ENCODE data around the gene EPHX1. TPM values are rescaled to one million over a fixed set of nuclear protein-coding genes. Genes with fewer than 3 reads are reported as not detected.
A peak's percentile ranks its signal among the peaks of the same experiment; 100 is the strongest.

Gene EPHX1
- total RNA-seq, 4 donors from 2014 or later, result 56.9 to 114 (median 90.6) TPM

DNA sequence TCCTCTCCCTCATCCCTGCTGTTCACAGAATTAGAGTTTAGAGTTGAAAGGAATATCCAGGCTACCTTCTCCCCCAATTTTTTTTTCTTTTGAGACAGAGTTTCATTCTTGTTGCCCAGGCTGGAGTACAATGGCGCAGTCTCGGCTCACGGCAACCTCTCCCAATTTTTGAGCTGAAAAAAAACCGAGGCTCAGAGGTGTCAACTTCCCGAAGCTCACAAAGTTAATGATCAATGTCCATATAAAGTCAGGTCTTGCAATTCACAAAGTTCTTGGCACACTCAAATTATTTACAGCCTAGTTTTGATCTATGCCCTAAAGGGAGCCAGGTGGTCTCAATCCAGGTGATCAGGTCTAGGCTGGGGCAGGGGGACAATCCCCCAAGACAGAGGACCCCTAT lies 79.8 kb downstream of the EPHX1 start:
- Histone ChIP-seq H3K4me3 (peak overlapping the region in 2 of 4 donors; percentile 2 to 3), H3K27ac (peak overlapping the region; percentile 79 to 98 (median 90)), H3K9me3 (no peaks in the 10 kb centered on the region), H3K27me3 (no peaks in the 10 kb centered on the region), H3K36me3 (no peaks in the 10 kb centered on the region), H3K4me1 (peaks cover 3 to 43% (median 12%) of the 10 kb centered on the region in 4 donors)
- in situ Hi-C loops (cut with MboI; ENCODE audit: low pct_ligation_motif_present in 1 of 4, low pct_unique_long_range_greater_than_20kb in 1 of 4, low sequenced_read_pairs in 3 of 4), result no loop called here
- 35 to 64% methylated on average over 5 of the region's 5 CpGs for WGBS, 2 donors (ENCODE audit: low coverage in 1 of 2)
- DNase-seq, result no peak
- intact Hi-C loops (cut with DNase I; ENCODE audit: low total_unique reads), result no loop called here
- TF ChIP-seq, protein P1, sequence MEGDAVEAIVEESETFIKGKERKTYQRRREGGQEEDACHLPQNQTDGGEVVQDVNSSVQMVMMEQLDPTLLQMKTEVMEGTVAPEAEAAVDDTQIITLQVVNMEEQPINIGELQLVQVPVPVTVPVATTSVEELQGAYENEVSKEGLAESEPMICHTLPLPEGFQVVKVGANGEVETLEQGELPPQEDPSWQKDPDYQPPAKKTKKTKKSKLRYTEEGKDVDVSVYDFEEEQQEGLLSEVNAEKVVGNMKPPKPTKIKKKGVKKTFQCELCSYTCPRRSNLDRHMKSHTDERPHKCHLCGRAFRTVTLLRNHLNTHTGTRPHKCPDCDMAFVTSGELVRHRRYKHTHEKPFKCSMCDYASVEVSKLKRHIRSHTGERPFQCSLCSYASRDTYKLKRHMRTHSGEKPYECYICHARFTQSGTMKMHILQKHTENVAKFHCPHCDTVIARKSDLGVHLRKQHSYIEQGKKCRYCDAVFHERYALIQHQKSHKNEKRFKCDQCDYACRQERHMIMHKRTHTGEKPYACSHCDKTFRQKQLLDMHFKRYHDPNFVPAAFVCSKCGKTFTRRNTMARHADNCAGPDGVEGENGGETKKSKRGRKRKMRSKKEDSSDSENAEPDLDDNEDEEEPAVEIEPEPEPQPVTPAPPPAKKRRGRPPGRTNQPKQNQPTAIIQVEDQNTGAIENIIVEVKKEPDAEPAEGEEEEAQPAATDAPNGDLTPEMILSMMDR (IDR thresholded peaks at IDR 0.05), result no peak
- TF ChIP-seq EP300 (IDR thresholded peaks at IDR 0.05; ENCODE audit: low read depth) (no peak), POLR2AphosphoS5 (IDR thresholded peaks at IDR 0.05) (no peak), POLR2A (IDR thresholded peaks at IDR 0.05) (no peak)

GRCh38 chr1:225890346-225891228 lies 80.7 kb downstream of the EPHX1 start:
- no peak overlapping the region for H3K4me3 ChIP-seq
- H3K27ac ChIP-seq, result peak overlapping the region; percentile 79 to 98 (median 90)
- intact Hi-C loops (cut with DNase I; ENCODE audit: low total_unique reads) (no loop called here), in situ Hi-C loops (cut with MboI; ENCODE audit: low pct_ligation_motif_present in 1 of 4, low pct_unique_long_range_greater_than_20kb in 1 of 4, low sequenced_read_pairs in 3 of 4) (no loop called here)
- no peaks in the 10 kb centered on the region for H3K36me3 ChIP-seq
- WGBS, 2 donors (ENCODE audit: low coverage in 1 of 2), result 14 to 59% methylated on average over 1 to 6 of the region's 6 CpGs
- TF ChIP-seq EP300 (IDR thresholded peaks at IDR 0.05; ENCODE audit: low read depth) (no peak), POLR2A (IDR thresholded peaks at IDR 0.05) (no peak), POLR2AphosphoS5 (IDR thresholded peaks at IDR 0.05) (no peak)
- TF ChIP-seq, protein P1 (IDR thresholded peaks at IDR 0.05), result no peak
- peaks cover 3 to 43% (median 12%) of the 10 kb centered on the region in 4 donors for H3K4me1 ChIP-seq
- no peaks in the 10 kb centered on the region for H3K27me3 ChIP-seq
- H3K9me3 ChIP-seq, result no peaks in the 10 kb centered on the region
- DNase-seq, result peak; percentile 55

DNA sequence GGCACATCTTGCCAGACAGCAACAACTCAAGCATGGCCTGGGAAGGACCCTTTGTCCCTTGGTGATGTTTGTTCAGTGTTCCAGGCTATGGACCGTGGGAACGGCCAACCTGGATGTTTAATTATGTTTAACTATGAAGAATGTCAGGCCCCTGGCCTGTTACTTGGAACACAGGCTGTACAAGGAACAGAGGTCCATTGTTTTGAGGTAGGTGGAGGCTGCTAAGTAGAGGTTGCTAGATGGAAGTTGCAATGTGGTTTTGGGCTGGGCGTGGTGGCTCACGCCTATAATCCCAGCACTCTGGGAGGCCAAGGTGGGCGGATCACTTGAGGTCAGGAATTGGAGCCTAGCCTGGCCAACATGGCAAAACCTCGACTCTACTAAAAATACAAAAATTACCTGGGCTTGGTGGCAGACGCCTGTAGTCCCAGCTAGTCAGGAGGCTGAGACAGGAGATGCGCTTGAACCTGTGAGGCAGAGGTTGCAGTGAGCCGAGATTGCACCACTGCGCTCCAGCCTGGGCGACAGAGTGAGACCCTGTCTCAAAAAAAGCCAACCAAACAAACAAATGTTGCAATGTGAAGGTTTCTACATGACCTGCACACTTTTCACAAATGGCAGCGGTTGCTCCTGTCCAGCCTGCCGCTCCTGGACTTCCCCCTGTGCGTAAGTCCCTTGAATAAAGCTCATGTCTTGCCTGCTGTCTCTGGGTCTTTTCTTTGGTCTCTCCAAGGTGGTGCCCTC lies 81.5 kb downstream of the EPHX1 start:
- WGBS, 2 donors (ENCODE audit: low coverage in 1 of 2), result 57 to 61% methylated on average over 4 to 14 of the region's 14 CpGs
- intact Hi-C loops (cut with DNase I; ENCODE audit: low total_unique reads), result no loop called here
- Histone ChIP-seq H3K9me3 (no peaks in the 10 kb centered on the region), H3K36me3 (no peaks in the 10 kb centered on the region), H3K27ac (peak overlapping the region; percentile 79 to 98 (median 90)), H3K4me1 (peaks cover 3 to 44% (median 12%) of the 10 kb centered on the region in 4 donors), H3K27me3 (no peaks in the 10 kb centered on the region), H3K4me3 (no peak overlapping the region)
- peak; percentile 67 for DNase-seq
- TF ChIP-seq, protein P1 (IDR thresholded peaks at IDR 0.05), result no peak
- TF ChIP-seq EP300 (IDR thresholded peaks at IDR 0.05; ENCODE audit: low read depth) (no peak), POLR2AphosphoS5 (IDR thresholded peaks at IDR 0.05) (peak in 2 of 3 donors; percentile 23 to 48)
- in situ Hi-C loops (cut with MboI; ENCODE audit: low pct_ligation_motif_present in 1 of 4, low pct_unique_long_range_greater_than_20kb in 1 of 4, low sequenced_read_pairs in 3 of 4), result no loop called here

DNA sequence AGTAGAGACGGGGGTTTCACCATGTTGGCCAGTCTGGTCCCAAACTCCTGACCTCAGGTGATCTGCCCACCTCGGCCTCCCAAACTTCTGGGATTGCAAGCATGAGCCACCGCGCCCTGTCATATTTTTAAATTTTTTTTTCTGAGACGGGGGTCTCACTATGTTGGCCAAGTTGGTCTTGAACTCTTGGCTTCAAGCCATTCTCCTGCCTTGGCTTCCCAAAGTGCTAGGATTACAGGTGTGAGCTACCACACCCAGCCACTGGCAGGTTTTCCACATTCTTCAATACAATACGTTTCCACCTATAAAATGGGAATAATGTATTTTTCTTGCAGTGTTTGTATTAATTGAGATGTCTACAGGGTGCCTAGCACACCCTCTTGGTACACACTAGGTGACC lies 82.4 kb downstream of the EPHX1 start:
- H3K4me3 ChIP-seq, result no peak overlapping the region
- H3K36me3 ChIP-seq, result no peaks in the 10 kb centered on the region
- H3K27ac ChIP-seq, result peak overlapping the region; percentile 79 to 98 (median 90)
- in situ Hi-C loops (cut with MboI; ENCODE audit: low pct_ligation_motif_present in 1 of 4, low pct_unique_long_range_greater_than_20kb in 1 of 4, low sequenced_read_pairs in 3 of 4) (no loop called here), intact Hi-C loops (cut with DNase I; ENCODE audit: low total_unique reads) (no loop called here)
- WGBS, 2 donors (ENCODE audit: low coverage in 1 of 2), result 75 to 93% methylated on average over 5 to 6 of the region's 6 CpGs
- H3K9me3 ChIP-seq, result no peaks in the 10 kb centered on the region
- no peaks in the 10 kb centered on the region for H3K27me3 ChIP-seq
- DNase-seq, result no peak
- TF ChIP-seq, protein P1 (IDR thresholded peaks at IDR 0.05), result no peak
- no peak for TF ChIP-seq EP300 (IDR thresholded peaks at IDR 0.05; ENCODE audit: low read depth)
- TF ChIP-seq POLR2A (IDR thresholded peaks at IDR 0.05), result no peak
- no peak for TF ChIP-seq POLR2AphosphoS5 (IDR thresholded peaks at IDR 0.05)
- H3K4me1 ChIP-seq, result peaks cover 7 to 52% (median 20%) of the 10 kb centered on the region in 4 donors

Measured in transverse colon (tissue), 4 donors.